Mesenteric fat pad (tissue), 1 donor: Measurements from ENCODE around the gene BMP6. TPM values are rescaled to one million over a fixed set of nuclear protein-coding genes. Genes with fewer than 3 reads are reported as not detected.

Experiments used
- DNase-seq: peaks from one replicate; pipeline ENCODE4 v3.0.0-alpha.2; 2020; ENCODE audit warnings: low spot score
- total RNA-seq: library from RNA; stranded (reverse); fragmentation: NEBNext Ultra II Directional; extraction: Animal tissue kit (Norgen Biotek cat#: 25700); gene quantifications from one replicate; pipeline ENCODE4 v1.2.1, GENCODE V29; 2021
- donor health status: DM: yes; HTN: yes; CAD: no.

BMP6 gene
- total RNA-seq, 1 donor from 2014 or later = 12.7 TPM

- DNase-seq = no peak
Measured at GRCh38 chr6:7921632-7922092, 195.8 kb downstream of the BMP6 start.

DNA sequence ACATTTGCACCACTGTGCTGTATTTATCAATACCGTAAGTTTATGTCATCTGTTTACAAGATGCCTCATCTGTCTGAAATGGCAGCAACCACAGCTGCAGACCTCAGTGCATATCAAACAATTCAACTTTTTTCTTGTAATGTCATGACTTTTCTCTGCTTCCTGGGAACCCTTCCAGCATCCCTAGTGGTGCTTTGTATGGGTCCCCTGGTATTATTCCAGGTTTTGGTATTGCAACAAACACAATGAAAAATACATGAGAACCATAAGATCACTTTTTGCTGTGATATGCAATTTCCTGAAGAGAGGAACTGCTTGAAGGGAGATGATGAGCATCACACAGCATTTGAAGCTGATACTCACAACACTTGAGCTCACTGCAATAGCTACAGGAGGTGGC is 196.7 kb downstream of the BMP6 start:
- DNase-seq = no peak

DNA sequence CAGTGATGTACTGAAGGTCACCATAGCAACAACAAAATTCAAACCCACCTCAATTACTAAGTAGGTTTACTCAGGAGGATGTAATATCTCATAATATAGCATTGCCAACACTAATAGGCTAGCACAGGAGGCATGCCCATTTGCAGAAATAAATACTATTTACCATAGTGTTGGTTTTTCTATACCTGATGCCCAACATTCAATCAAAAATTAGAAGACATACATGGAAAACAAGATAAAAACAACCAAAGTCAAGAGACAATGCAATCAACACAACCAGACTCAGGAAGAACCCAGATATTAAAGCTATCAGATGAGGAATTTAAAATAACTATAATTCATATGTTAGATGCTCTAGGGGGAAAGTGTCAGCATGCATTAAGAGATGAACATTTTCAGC is 199.0 kb downstream of the BMP6 start:
- no peak for DNase-seq

Other genes with a start within 250 kb of the BMP6 start
- gene DSP, start 184.4 kb upstream of the BMP6 start, total RNA-seq = 4.0 TPM
- 8.4 TPM for gene SNRNP48, start 135.9 kb upstream of the BMP6 start, total RNA-seq
- gene TXNDC5, start 184.7 kb downstream of the BMP6 start, total RNA-seq = 153 TPM